Hematopoietic multipotent progenitor cell treated with erythropoietin and hydrocortisone succinate and interleukin-3 and kit ligand, for 17 days (in vitro differentiated cells): Measurements from ENCODE around the gene CCDC34.
A peak's percentile ranks its signal among the peaks of the same experiment; 100 is the strongest.

Experiments
- DNase-seq: peaks from one replicate; pipeline ENCODE4 v3.0.0-alpha.2; 2015; ENCODE audit warnings: low spot score

The CCDC34 gene, protein sequence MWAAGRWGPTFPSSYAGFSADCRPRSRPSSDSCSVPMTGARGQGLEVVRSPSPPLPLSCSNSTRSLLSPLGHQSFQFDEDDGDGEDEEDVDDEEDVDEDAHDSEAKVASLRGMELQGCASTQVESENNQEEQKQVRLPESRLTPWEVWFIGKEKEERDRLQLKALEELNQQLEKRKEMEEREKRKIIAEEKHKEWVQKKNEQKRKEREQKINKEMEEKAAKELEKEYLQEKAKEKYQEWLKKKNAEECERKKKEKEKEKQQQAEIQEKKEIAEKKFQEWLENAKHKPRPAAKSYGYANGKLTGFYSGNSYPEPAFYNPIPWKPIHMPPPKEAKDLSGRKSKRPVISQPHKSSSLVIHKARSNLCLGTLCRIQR

GRCh38 chr11:27362749-27363575 is at the start of gene CCDC34:
Gene CCDC34, minus strand, starts transcription at chr11:27363215. Its CDS starts 21 bp downstream, at chr11:27363194.
- peak; percentile 92 for DNase-seq

DNA sequence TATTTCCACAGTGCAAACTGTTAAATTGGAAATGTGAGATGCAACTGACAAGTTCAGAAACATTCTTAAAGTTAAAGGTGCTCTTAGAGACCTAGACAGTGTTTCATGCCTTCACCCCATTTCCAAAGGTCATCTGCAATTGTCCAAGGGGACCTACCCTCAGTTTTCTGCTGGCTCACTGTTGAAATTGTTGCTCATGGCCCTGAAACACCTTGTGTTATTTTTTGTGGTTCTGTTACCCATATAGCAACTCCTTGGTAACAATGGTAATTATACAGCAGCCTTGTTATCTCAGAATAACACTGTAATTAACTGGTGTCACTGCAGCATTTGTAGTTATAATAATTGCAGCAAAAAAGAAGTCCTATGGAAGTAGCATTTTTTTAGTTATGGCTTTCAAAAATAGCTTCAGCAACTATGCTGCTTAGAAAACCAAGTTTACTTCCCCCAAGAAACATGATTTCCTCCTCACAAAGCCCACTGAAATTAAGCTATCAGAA is 49.2 kb upstream of the CCDC34 start:
- no peak for DNase-seq

GRCh38 chr11:27411328-27411727 is 48.3 kb upstream of the CCDC34 start:
- DNase-seq = no peak

DNA sequence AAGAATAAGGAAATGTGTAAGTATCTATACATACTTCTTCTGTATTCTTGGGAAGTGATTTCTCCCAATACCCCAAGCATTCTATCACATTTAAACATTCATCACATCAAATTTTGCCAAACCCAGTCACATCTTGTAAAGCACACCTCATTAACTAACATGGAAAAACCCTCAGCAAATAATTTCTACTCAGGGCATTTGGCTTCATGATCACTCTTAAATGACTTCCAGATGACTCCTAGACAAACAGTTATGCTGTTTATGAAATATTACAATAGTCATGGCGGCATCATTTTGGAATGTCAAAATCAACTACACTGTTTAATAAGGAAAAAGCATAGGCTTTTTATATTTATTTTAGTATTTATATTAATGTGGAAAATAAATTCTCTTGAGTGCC is 47.3 kb upstream of the CCDC34 start:
- no peak for DNase-seq

DNA sequence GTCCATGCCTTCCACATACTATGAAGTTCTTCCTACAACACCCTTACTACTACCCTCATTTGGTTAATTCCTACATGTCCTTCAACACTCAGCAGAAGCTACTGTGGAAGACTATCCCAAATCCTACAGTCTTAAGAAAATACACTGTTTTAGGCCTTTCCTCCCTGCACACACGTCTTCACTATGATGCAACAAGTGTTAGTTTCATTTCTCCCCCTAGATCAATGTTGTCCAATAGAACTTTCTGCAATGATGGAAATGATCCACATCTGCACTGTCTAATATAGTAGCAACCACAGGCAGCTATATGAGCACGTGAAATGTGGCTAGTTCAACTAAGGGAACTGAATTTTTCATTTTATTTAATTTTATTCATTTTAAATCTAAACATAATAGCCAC is 46.7 kb upstream of the CCDC34 start:
- no peak for DNase-seq

- DNase-seq = no peak
Measured at GRCh38 chr11:27409049-27409448, 46.0 kb upstream of the CCDC34 start.

DNA sequence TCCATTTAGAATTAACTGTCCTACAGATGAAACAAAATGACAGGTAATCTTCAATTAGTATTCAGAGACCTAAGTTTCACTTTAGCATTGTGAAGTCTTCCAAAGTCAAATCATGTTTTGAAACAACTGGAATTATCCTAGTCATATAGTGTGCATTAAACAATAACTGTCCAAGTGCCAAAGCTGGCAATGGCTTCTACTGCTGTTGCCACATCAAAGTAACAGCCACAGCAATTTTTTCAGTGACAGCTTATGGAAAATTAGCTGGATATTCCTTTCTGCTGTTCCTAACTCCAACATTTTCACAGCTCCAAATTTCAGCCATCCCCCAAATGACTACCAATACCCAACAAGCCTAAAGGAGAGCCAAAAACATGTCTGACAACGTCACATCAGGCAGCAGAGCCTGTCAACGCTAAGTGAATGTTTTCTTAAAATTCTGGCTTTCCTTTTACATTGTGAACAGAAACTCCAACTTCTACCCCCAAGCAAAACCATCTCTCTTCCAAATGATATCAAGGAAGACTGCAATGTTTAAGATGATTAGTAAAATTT is 45.3 kb upstream of the CCDC34 start:
- DNase-seq = no peak

- DNase-seq = peak; percentile 22
Measured at GRCh38 chr11:27406498-27407354, 43.7 kb upstream of the CCDC34 start.

DNA sequence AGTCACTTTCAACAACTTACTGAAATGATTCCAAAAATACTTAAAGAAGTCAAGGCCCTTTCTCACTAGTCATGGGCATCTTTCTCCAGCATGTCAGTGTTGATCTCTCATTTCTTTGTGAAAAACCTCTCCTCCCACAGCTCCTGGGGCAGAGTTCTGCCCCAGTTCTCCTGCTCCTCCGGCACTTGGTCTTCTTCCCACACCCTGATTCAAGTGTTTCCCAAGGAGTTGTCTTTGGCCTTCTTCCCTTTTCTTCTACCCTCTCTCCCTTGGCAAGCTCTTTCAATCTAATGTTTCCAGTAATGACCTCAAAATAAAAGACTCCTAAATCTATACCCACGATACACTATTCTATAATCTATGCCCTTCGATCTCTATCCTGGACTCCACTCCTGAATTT is 42.1 kb upstream of the CCDC34 start:
- no peak for DNase-seq

DNA sequence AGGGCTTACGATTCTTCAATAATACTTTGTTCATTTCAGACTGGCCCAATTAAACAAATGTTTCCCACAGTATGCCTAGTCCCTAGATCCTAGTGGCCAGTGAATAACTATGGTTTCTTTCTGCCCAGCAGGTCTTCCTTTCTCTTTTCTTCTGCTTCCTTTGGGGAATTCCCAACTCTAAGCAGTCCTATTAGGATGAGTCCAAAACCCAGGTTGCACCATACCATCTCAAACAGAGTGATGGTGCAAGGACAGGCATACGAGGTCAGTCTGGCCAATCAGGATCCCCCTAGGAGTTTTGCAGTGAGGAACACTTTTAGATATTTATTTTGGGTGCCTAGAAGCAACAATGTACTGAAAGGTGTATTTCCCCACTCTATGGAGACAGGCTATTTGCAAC is 41.4 kb upstream of the CCDC34 start:
- no peak for DNase-seq

DNA sequence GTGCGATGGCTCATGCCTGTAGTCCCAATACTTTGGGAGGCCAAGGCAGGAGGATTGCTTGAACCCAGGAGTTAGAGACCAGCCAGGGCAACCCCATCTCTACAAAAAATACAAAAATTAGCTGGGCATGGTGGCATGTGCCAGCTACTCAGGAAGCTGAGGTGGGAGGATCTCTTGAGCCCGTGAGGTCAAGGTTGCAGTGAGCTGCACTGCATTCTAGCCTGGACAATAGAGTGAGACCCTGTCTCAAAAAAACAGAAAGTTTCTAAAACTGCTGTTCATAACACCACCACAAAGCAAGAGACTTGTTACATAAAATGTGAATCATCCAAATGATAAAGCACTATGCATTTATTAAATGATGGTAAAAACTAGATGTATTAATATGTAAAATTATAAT is 40.2 kb upstream of the CCDC34 start:
- DNase-seq = no peak

GRCh38 chr11:27402450-27402849 is 39.4 kb upstream of the CCDC34 start:
- no peak for DNase-seq

DNA sequence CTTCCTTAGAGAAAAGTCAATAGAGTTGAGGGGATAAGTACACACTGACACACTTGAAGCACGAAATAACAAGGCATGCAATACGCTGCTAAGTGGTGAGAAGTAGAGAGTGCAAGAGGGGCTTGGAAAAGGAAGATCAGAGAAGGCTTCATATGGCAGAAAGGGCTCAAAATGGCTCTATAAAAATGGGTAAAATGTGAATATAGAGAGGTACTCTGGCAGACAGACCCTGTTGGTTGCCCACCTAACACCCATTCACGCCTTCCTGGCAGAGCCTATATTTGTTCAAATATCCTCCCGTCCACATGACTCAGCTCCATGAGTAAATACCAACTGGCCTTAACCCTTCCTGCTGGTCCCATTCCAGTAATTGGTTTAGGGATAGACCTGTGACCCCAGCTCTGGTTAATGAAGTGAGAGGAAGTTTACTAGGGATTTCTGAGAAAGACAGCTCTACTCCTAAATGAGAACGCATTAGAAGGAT is 38.9 kb upstream of the CCDC34 start:
- no peak for DNase-seq

DNA sequence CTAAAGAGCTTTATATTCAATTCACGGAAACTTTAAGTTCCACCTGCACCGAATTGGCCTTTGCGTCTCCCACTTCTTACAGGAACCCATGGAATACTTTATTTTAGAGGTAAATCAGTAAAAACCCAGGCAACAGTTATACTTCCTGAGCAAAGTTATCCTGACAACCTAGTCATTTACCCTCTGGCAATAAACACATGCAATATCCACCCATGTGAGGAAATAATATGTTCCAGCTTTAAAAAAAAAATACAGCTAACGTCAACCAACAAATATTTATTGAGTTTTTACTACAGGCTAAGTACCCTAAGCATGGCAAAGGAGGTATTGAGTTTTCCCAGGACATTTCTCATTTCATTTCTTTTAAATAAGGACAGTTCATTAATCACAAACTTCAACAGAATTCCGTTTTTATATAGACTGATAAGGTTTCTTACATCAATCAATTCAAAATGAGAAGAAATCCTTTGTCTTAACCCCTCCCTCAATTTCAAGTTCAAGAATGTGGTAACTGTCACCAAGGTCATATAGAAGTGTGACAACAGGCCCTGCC is 38.3 kb upstream of the CCDC34 start:
- DNase-seq = no peak

DNA sequence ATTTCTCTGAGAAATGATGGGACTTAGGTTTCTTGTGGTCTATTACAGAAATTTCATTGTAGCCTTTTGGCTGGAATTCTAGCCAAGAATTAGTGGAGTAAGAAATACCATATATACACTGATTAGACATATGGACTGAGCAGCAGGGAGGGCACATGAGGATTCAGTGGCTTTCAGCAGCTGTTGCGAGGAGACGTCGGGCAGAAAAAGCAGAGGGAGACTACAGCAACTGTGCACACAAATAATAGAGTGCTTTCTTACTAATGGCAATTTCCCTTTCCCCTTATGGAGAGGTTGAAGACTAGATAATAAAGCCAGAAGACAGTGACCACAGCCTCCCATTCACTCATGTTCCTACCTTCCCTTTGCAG is 35.4 kb upstream of the CCDC34 start:
- DNase-seq = no peak

DNA sequence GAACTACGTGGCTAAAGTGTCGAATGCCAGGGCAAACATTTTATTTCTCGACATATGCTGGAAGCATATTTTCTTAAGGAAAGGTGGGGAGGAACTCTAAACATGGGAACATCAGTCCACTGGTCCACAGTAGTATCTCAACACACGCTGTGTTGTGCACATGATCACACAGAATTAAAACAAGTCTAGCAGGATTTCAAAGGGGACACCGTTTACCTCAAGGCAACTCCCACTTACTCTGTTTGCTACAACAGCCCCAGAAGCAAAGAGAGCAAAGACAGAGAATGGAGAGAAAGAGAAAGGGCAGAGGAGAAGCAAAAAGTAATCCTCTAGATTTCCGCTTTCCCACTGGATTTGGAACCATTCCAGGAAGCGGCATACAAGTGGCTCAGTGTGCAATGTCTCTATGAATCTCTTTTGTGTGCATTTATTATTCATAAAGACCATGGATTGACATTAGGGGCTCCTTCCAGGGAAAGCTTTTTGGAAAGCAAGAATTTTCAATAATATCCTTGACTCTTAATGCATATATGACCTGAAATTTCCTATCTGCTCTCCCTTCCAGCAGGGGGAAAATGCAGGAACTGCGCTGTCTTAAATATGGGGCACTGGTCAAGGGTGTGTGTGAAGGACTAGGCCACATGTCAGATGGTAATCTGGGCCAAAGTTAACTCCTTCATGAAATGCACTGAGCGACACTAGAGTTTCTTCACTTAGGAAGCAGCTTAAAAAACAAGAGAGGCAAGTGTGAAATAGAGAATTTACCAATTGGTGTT is 34.8 kb upstream of the CCDC34 start:
- DNase-seq = no peak

DNA sequence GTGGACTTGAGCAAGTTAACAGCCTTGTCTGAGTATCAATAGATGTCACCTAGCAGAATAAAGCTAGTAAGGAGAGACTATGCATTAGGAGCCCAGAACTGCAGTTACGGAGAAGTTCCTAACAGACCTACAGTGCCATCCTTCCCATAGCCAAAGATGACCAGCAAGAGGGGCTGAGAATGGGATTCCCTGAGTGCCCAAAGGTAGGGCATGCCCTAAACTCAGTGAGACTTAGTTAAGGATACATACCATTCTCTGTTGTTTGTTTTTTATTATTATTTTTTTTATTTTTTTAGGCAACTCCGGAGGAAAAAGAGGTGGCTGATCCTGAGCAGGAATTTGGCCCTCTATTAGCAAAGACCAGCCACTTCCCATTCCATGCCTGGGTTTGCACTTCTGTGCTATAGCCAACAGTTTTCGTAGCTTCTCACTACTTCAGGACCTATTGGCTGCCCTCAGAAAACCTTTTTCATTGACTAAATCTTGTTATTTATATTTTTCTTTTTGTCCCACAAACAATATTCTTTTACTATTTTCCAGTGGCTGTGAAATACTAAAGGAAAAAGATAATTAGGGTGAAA is 33.3 kb upstream of the CCDC34 start:
- no peak for DNase-seq

- no peak for DNase-seq
Measured at GRCh38 chr11:27395556-27396258, 32.7 kb upstream of the CCDC34 start.

- no peak for DNase-seq
Measured at GRCh38 chr11:27394781-27395228, 31.8 kb upstream of the CCDC34 start.
